GM21390 (cell line): ENCODE data around the gene KRTAP5-6.

Experiments used
- ATAC-seq: cut with Tn5 transposase; IDR thresholded peaks from one replicate; pipeline ENCODE4 v1.9.1; 2021; ENCODE audit not compliant: unreplicated experiment

KRTAP5-6 gene

DNA sequence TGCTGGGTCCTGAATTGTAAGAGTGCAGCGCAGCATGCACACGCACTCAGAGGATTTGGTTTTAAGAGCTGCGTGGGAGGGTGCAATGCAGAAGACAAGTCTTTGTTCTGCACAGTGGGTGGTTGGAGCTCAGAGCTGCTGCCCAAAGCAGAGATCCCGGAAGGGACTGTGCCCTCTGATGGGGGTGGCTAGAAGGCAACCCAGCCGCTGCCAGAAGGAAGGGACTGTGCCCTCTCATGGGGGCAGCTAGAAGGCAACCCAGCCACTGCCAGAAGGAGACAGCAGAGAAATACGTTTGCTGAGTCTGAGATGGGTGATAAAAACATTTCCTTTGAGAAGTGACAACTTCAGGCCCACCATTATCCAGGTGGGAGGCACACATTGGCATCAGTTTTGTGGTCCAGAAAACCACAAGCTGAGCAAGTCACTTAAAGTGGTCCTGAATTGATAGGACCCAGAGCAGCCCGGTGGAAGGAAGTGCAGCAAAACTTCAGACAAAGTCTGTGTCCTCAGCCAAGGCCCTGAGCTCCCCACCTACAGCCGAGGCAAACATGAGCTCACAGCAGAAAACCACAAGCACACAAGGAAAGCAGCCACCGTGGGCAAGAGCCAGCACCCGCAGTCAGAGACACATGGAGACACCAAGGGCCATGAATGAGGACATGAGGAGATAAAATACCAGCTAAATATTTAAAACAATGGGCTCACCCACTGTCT, 4.3 kb downstream of the KRTAP5-6 start:
- no peak for ATAC-seq

DNA sequence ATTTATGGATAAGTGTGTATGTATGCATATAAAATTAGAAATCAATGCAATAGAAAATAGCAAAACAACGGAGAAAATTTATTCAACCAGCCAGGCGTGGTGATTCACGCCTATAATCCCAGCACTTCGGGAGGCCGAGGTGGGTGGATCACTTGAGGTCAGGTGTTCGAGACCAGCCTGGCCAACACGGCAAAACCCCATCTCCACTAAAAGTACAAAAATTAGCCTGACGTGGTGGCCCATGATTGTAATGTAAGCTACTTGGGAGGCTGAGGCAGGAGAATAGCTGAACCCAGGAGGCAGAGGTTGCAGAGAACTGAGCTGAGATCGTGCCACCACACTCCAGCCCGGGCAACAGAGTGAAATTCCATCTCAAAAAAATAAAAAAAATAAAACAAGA, 5.5 kb downstream of the KRTAP5-6 start:
- no peak for ATAC-seq

DNA sequence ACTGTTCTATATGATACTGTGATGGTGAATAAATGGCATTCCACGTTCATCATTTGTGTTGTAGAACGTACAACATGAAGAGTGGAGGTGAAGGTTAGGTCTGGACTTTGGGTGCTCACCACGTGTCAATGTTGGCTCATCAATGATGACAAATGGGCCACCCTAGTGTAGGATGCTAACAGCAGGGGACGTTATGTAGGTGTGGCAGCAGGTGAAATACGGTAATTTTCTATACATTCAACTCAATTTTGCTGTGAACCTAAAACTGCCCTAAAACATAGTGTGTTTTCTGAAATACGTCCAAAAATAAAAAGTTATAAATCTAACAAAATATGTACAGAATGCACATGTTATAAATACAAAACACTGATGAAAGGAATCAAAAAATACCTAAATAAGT, 6.2 kb downstream of the KRTAP5-6 start:
- ATAC-seq = no peak

DNA sequence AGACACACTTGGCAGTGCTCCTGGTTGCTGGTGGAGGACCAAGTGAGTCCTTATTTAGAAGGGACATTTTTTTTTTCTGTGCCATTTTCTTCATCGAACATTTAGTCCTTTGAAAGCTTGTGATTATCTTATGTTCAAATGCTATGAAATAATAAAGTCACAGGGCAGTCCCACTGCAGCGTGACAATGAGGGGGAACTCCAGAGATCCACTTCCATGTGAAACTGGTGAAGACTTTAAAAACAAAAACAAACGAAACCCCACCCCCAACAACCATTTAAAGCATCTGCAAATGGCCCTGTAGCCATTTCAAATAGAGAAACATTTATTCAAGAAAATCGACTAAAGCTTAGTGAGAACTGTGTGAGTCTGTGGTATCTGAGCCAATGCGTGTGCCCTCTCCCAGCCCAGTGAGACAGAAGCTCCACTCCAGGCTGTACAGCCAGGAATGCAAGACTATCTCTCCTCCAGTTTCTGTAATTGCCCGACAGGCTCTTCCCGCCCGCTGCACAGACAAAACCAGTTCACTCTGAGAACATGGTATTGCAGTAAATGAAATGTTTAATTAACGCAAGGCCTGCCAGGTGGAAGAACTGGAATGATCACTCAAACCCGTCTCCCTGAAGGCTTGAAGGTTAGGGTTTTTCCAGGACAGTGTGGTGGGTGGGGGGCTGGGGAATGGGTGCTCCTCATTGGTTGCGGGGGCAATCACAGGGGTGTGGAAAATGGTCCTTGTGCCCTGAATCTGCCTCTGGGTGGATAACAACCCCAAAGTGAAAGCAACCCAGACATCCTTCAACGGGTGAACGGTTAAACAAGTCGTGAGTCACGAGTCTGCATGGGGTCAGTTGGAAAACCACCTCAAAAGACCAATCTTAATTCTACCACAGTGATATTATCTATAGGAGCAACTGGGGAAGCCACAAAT, 8.4 kb downstream of the KRTAP5-6 start:
- ATAC-seq = no peak

DNA sequence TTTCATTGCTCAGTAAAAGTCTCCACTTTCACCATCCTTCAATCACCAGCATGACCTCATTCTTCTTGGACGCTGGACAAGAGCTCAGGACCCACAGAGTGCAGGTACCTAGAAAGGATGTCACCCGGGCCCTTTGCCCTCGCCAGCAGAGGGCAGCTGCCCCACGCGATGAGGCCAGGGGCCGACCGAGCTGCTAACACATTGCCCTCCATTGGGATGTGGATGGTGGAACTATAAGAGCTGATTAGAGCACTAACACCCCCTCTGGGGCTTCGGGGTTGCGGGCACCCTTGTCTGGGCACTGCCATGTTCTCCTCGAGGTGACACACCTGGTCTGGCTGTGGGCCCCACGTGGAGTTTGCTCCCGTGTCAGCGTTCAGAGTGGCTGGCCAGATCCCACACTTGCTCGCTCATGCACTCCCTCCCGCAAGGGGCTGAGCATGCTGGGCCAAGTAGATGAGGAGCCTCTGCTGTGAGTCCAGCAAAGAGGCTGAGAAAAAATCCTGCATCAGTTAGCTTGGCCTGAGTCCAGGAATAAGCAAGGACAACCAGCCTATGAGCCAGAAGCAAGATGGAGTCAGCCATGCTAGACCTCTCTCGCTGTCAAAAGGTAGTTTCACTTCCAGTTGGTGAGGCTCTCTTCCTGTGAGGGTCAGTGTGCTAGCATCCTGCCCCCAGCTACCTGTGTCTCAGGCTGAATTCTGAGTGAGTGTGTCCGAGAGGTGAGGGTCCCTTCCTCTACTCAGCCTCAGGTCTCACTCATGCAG, 9.8 kb downstream of the KRTAP5-6 start:
- no peak for ATAC-seq

DNA sequence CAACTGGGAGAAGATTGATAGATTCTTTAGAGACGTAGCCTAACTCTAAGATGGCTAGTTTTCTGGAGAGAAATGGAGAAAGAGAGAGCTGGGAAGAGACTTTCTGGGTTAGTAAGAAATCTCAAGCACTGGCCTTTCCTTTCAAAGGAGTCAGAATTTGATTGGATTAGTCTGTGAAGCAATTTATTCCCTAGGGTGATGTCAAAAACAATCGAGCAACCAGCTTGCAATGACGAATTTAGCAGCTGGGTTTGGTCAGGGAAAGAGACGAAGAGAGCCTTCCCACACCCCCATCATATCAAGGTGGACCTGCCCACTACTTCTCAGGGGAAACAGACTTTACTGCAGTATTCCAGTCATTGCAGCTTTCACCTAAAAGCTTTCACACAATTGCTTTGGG, 10.8 kb downstream of the KRTAP5-6 start:
- no peak for ATAC-seq

DNA sequence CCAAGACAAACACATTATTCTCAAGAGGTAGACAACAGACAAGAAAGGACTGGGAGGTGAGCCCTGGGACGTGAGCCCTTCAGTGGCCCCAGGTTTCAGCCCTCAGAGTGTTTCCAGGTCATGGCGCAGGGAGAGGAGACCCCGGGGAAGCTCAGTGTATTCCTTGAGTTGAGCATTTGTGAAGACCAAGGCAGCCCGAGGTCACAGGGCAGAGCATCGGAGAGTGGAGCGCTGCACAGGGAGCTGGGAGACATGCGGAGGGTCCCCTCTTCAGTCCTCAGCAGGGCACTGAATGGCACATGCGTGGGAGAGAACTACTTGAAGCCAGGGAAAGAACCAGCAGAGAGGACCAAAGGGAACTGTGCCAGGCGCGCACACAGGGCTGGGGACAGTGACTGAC, 11.7 kb downstream of the KRTAP5-6 start:
- no peak for ATAC-seq

DNA sequence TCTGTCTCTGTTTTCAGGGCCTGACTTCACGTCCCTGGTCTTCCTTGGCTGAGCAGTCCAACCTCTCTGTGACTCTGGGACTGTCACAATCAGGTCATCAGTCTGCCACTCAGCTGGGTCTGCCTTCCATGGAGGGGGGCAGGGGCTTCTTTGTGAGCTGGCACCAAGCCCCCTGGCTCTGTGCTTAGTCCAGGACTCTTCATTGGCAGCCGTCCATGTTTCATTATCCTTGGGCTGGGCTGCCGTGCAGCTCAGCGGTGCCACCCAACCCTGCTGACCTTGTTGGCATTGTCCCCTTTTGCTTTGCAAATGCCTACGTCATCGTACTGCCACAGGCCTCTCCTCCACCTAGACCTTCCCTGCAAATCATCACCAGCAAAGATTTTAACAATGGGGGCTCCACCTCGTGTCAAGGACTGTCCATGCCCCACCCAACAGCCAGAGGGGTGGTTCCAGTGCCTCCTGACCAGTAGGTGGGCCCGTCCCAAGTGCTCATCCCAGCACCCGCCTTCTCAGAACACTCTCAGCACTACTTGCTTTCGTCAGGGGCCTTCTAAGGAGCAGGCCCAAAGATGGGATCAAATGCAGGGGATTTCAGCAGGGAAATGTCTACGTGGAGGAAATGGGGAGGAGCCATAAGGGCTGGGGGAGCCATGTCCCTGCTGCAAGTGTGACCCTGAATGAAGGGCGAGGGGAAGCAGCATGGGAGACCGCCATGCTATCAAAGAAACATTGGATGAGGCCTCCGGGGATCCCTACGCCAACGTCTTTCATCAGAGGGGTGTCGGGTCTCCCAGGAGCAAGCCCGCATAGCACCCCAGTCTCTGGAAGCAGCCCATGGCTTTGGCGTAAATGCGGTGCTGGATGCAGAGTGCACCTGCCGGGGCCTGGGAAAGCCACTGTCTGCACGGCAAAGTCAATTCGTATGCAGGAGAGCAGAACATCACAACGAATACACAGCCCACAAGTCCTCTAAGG, 18.2 kb downstream of the KRTAP5-6 start:
- no peak for ATAC-seq

DNA sequence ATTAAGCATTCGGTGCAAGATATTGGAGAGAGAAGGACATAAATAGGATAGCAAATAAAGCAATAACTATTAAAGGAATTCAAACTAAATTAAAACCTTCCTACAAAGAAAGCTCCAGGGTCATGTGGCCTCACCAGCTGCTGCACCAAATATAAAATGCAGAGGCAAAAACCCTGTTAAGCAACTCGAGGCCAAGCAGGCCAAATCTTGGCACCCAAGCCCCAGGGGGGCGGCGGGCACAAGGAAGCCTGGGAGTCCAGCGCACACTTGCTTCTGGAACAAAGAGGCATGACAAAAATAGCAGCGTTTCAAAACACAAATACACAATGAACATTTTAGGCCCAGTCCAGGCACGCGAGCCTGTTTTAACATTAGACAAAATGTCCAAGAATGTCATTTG, 20.8 kb downstream of the KRTAP5-6 start:
- no peak for ATAC-seq

DNA sequence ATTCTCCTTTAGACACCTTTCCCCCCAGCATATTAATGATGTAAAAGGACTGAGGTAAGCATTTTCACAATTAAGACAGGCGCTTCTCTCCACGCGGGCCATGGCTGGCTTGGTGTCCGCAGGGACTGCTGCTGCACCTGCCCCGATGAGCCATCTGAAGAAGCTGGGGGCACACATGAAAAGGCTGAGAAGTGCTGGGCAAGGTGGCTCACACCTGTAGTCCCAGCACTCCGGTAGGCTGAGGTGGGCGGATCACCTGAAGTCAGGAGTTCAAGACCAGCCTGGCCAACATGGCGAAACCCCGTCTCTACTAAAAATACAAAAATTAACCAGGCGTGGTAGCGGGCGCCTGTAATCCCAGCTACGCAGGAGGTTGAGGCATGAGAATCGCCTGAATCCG, 21.3 kb downstream of the KRTAP5-6 start:
- ATAC-seq = no peak

DNA sequence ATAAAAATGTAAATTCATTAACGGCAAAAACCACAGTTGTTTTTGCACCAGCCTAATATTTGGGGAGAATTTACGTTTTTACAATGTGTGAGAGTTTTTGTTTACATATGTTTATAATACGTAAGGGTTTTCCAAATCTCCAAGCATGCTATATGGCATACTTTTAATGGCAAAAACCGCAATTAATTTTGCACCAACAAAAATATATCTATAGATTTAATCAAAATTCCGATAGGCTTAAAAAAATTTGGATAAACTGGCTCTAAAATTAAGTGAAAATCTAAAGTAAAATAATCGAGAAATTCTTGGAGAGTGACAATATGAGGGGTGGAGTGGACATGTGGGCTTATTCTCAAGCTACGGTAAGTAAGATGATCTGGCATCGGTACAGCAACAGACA, 22.8 kb downstream of the KRTAP5-6 start:
- ATAC-seq = no peak

DNA sequence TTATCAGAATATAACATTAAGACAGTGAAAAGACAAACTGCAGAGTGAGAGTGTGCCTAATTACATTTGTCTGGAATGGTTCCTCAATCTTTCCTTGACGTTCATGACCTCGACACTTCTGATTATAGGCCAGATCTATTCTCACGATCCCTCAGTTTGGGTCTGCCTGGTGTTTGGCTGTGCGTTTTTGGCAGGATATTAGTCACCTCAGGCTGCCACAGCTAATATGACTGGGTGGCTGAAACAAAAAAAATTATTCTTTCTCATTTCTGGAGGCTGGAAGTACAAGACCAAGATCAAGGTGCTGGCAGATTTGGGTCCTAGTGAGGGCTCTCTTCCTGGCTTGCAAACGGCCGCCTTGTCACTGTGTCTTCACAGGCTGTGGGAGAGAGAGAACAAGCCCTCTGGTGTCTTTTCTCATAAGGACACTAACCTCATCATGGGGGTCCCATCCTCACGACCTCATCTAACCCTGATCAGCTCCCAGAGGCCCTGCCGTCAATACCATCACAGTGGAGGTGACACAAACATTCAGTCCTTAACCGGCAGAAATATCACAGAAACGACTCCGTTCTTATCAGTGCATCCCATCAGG, 30.2 kb downstream of the KRTAP5-6 start:
- ATAC-seq = no peak

DNA sequence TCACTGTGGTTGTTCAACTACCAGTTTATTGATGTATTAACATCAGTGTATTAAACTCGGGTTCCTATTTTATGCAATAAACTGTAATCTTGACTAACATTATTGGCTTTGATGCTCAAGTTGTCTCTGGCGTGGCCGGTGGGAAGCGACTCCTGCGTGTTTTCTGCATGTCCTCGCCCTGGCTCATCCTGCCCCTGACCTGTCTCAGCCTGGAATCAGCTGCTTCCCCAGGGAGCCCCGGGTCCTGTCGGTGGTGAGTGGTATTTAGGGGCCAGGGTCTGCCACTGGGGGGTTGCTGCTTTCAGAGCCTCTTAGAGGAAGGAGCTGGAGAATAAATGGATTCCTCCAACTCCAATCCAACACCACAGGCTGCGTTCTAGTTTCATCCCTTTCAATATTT, 30.9 kb downstream of the KRTAP5-6 start:
- no peak for ATAC-seq

DNA sequence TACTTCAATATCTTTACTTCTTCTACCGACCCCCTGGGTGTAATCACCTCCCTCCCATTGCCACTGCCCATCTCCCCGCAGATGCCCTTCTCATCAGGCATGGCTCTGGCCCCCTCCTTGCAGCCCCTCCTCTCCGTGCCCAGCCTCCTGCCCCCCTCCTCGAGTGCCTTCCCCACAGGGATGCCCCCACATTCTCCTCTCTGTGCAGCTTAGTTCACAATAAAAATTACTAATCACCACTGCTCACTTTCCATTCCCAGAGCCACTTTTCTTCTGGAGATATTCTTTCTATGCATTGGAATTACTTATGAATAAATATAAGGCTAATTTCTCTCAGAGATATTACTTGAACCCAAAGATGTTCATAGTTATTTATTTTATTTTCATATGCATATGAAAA, 31.3 kb downstream of the KRTAP5-6 start:
- no peak for ATAC-seq

DNA sequence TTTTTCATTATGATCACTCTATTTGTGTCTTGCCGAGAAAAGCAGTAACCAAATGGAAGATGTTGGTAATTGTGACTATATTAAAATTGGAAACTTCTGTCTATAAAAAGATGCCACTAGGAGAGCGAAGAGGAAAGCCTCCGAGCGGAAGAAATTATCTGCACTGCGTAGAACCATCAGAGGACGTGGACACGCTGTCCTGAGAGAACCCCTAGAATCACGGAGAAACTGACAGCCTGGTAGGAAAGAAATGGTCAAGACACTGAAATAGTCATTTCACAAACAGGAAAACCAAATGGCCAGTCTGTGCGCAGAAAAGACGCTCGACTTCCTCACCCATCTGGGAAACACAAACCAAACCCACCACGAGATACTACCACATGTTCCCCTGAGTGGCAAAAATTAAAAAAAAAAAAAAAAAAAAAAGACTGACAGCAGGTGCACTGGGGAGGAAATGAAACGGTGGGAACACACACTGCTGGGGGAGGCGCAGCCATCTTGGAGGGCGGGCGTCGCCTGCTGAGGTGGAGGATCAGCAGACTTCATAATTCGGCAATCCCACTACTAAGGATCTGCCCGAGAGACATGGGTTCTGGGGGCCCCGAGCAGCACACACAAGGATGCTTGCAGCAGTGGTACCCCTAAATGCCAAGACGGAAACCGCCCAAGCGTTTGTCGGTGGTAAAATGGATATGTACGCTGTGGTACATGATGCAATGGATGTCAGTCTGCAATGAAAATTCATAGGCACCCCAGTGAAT, 32.1 kb downstream of the KRTAP5-6 start:
- no peak for ATAC-seq

DNA sequence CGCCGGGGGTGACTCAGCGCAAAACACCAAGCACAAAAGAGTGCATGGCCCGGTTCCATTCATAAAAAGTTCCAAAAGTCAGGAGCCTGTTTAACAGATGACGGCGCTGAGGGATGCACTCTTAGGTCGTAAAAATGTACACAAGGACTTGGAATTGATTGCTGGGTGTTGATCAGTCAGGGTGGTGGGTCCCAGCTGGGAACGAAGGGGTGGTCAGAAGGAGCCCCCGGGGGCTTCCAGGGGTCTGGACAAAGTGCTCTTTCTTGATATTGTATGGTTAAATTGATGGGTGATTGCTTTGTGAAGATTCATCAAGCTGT, 32.7 kb downstream of the KRTAP5-6 start:
- ATAC-seq = no peak

DNA sequence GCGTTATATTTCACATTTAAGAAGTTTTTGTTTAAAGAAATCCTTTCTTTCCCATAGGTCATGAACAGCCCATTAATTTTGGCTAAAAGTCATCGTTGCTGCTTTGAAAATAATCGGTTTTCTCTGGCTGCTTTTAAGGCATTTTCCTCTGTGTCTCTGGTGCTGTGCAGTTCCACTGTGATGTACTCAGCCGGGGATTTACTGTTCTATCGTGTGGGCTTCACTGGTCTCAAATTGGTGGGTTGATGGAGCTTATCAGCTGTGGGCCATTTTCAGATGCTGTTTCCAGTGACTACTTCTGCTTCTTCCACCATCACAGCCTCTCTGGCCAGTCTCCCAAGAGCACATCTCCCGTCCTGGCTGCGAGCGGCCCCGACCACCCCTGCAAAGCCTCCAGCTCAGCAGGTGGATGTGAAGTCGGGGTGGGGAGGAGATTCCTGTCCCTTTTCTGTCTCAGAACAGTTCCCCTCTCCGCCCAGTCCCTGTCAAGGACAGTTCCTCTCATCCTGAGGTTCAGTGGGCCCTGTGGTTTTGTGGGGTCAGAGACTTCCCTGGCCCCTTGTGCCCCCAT, 33.1 kb downstream of the KRTAP5-6 start:
- ATAC-seq = no peak

DNA sequence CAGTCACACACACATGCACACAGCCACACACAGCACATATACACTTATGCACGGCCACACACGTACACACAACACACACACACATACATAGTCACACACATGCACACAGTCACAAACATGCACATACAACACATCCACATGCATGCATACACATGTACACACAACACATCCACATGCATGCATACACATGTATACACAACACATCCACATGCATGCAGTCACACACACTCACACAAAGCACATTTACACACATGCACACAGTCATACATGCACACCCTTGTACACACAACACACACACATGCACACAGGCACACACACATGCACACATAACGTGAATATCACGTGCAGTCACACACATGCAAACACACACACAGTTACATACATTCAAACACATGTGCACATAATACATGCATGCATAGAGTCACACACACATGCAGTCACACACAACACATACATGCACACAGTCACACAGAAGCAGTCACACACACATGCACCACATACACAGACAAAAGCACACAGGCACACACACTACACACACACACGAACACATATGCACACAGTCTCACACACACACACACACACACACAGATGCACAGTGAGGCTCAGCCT, 34.6 kb downstream of the KRTAP5-6 start:
- no peak for ATAC-seq
